Adrenal gland (tissue), 12 donors: ENCODE measurements around the gene DLEC1. TPM values are rescaled to one million over a fixed set of nuclear protein-coding genes. Genes with fewer than 3 reads are reported as not detected.

Source experiments
- DNase-seq, 7 donors: peaks; one replicate each; pipeline ENCODE4 v3.0.0-alpha.2; 2019 to 2020
- H3K27ac ChIP-seq, 5 donors: fragments of 200-600 bp; sonication (generic) in 4 of 5; 1 replicate in 3 of 5; 2 replicates in 2 of 5; pipeline versions ENCODE4 v1.5.1 to v1.8.0; 2016 to 2020; ENCODE audit warnings: mild to moderate bottlenecking in 1 of 5
- H3K27me3 ChIP-seq: fragments of 200-600 bp; 2 replicates; pipeline ENCODE4 v1.8.0; 2021
- H3K36me3 ChIP-seq, 2 donors: fragments of 200-600 bp; replicated peaks in 1 of 2; 1 replicate in 1 of 2; 2 replicates in 1 of 2; pipeline versions ENCODE4 v1.5.1 to v1.8.0; 2018 to 2022
- H3K4me1 ChIP-seq, 2 donors: fragments of 200-600 bp; replicated peaks in 1 of 2; 1 replicate in 1 of 2; 2 replicates in 1 of 2; pipeline versions ENCODE4 v1.5.1 to v1.8.0; 2018 to 2021
- H3K4me3 ChIP-seq, 4 donors: fragments of 200-600 bp; sonication (generic) in 3 of 4; one replicate each; pipeline ENCODE4 v1.5.1; 2016 to 2018
- H3K9me3 ChIP-seq, 3 donors: fragments of 200-600 bp; sonication (generic) in 1 of 3; replicated peaks in 1 of 3; 1 replicate in 2 of 3; 2 replicates in 1 of 3; pipeline versions ENCODE4 v1.5.1 to v1.8.0; 2016 to 2021
- CTCF ChIP-seq, 6 experiments: fragments of 450-650 bp in 4 of 6; fragments of 200-600 bp in 2 of 6; sonication (generic) in 1 of 6; IDR thresholded peaks; 1 replicate in 5 of 6; 2 replicates in 1 of 6; pipeline versions ENCODE4 v1.5.1 to v1.8.0; 2016 to 2021; ENCODE audit warnings: antibody characterized with exemption in 6 of 6, mild to moderate bottlenecking in 2 of 6, moderate library complexity in 1 of 6
- POLR2A ChIP-seq, 2 donors: fragments of 450-650 bp; IDR thresholded peaks; one replicate each; pipeline ENCODE4 v1.6.1; 2017; ENCODE audit warnings: antibody characterized with exemption in 2 of 2, mild to moderate bottlenecking in 2 of 2, moderate library complexity in 1 of 2
- WGBS, 4 donors: extraction: QIAGEN DNeasy Blood & Tissue Kit in 2 of 4; methylation state at CpG; one replicate each; pipeline versions ENCODE4 v1.1.5 to v1.1.7; 2013 to 2017; 5-methylcytosine and 5-hydroxymethylcytosine counted together
- intact Hi-C, 2 donors: fragments of 100-400 bp; cut with DNase I; formaldehyde crosslinking; loops; one replicate each; pipeline versions ENCODE4 v1.14.1 to v1.15.0; 2022 to 2023
- polyA plus RNA-seq, 3 donors: library from polyadenylated mRNA; stranded (reverse); fragments of 200-250 nt in 2 of 3; fragments of 350-450 nt in 1 of 3; fragmentation: Illumina TruSeq in 1 of 3; extraction: RNeasy Lipid Tissue Mini Kit (QIAGEN cat#74804) in 1 of 3; gene quantifications; one replicate each; pipeline ENCODE4 v1.2.3, GENCODE V29; 2013 to 2014
- total RNA-seq, 9 donors: library from RNA; depleted of rRNA in 4 of 9; stranded (reverse); fragments of >200 nt in 4 of 9; fragments of 120-200 nt in 1 of 9; fragmentation: NEBNext Ultra II Directional in 1 of 9; extraction: Animal tissue kit (Norgen Biotek cat#: 25700) in 1 of 9; gene quantifications; one replicate each; pipeline versions ENCODE4 v1.1.0 to v1.2.4, GENCODE V29; 2013 to 2023
- donor health status: healthy with polysubstance abuse.
- donor health status: Bipolar disorder and iron deficiency.
- donor health status: DM: yes; HTN: yes; CAD: no.
- donor health status: DM: no; HTN: no; CAD: no.
- donor health status: DM: no; HTN: no; CAD: no.
- donor health status: DM: yes; HTN: yes; CAD: no.

The DLEC1 gene
- total and polyA plus RNA-seq, 12 donors, result 0.18 to 2.0 (median 1.1) TPM

GRCh38 chr3:37996785-37997301 lies 42.2 kb upstream of the DLEC1 start:
- intact Hi-C loops, result no loop called here
- Histone ChIP-seq H3K27ac (no peak overlapping the region), H3K4me1 (peaks cover 10 to 24% of the 10 kb centered on the region in 2 donors)

GRCh38 chr3:37997342-37997741 lies 41.7 kb upstream of the DLEC1 start:
- H3K36me3 ChIP-seq, result peaks cover 0 to 10% of the 10 kb centered on the region in 2 donors
- no peak overlapping the region for H3K27ac ChIP-seq
- H3K9me3 ChIP-seq, result no peaks in the 10 kb centered on the region
- no peak for TF ChIP-seq CTCF (IDR thresholded peaks at IDR 0.05)
- TF ChIP-seq POLR2A (IDR thresholded peaks at IDR 0.05), result no peak
- no peaks in the 10 kb centered on the region for H3K27me3 ChIP-seq
- peaks cover 10 to 24% of the 10 kb centered on the region in 2 donors for H3K4me1 ChIP-seq
- 95 to 96% methylated on average over 10 of the region's 10 CpGs; no CpG with 5 or more reads in 2 of the 4 donors for WGBS, 4 donors
- intact Hi-C loops, result no loop called here
- H3K4me3 ChIP-seq, result no peak overlapping the region
- DNase-seq, result peak in 2 of 7 donors; percentile 9 to 21

More at GRCh38 chr3:37996785-37997301, 42.2 kb upstream of the DLEC1 start:
- Histone ChIP-seq H3K36me3 (peaks cover 0 to 8% of the 10 kb centered on the region in 2 donors), H3K4me3 (no peak overlapping the region), H3K9me3 (no peaks in the 10 kb centered on the region), H3K27me3 (no peaks in the 10 kb centered on the region)
- TF ChIP-seq CTCF (IDR thresholded peaks at IDR 0.05), result peak; percentile 81 to 93 (median 92)
- no peak for TF ChIP-seq POLR2A (IDR thresholded peaks at IDR 0.05)
- peak; percentile 64 to 93 (median 80) for DNase-seq
- WGBS, 4 donors, result 46 to 66% (median 49%) methylated on average over 4 to 7 of the region's 7 CpGs

- no peak for TF ChIP-seq CTCF (IDR thresholded peaks at IDR 0.05)
- no peak for TF ChIP-seq POLR2A (IDR thresholded peaks at IDR 0.05)
- intact Hi-C loops, result no loop called here
- DNase-seq, result peak in 3 of 7 donors; percentile 27 to 49 (median 30)
- Histone ChIP-seq H3K36me3 (peaks cover 0 to 10% of the 10 kb centered on the region in 2 donors), H3K27ac (peak overlapping the region; percentile 3 to 94 (median 58)), H3K4me1 (peaks cover 10 to 24% of the 10 kb centered on the region in 2 donors), H3K4me3 (no peak overlapping the region), H3K9me3 (no peaks in the 10 kb centered on the region), H3K27me3 (no peaks in the 10 kb centered on the region)
- 70 to 89% (median 85%) methylated on average over 3 to 6 of the region's 6 CpGs for WGBS, 4 donors
Measured at GRCh38 chr3:37997791-37998370, 41.1 kb upstream of the DLEC1 start.

- Histone ChIP-seq H3K4me1 (peaks cover 6 to 14% of the 10 kb centered on the region in 2 donors), H3K27ac (no peak overlapping the region), H3K27me3 (no peaks in the 10 kb centered on the region), H3K9me3 (no peaks in the 10 kb centered on the region), H3K4me3 (no peak overlapping the region), H3K36me3 (peaks cover 0 to 10% of the 10 kb centered on the region in 2 donors)
- peak in 2 of 7 donors; percentile 7 to 10 for DNase-seq
- TF ChIP-seq POLR2A (IDR thresholded peaks at IDR 0.05) (no peak), CTCF (IDR thresholded peaks at IDR 0.05) (no peak)
- 84 to 97% (median 93%) methylated on average over 6 of the region's 6 CpGs for WGBS, 4 donors
- intact Hi-C loops, result loop anchor here in 1 of 2 donors (10.0 kb wide), 1 partner anchor 115 kb away; no protein-coding TSS in a partner anchor
Measured at GRCh38 chr3:37999836-38000235, 39.2 kb upstream of the DLEC1 start.
